NCI-H1092 treated with DMSO at 0.1 percent for 48 hours (cell line): ENCODE data around the gene TULP1.

Experiments
- DNase-seq: peaks from one replicate; lab custom pipeline; 2025; lab: John Stamatoyannopoulos, UW

Gene TULP1

GRCh38 chr6:35465646-35466045, 47.0 kb downstream of the TULP1 start:
- no peak for DNase-seq

GRCh38 chr6:35463292-35463691, 49.4 kb downstream of the TULP1 start:
- no peak for DNase-seq

- no peak for DNase-seq
Observed at GRCh38 chr6:35461270-35461669, 51.4 kb downstream of the TULP1 start.

GRCh38 chr6:35457907-35458306, 54.8 kb downstream of the TULP1 start:
- DNase-seq: no peak

GRCh38 chr6:35454391-35455110, 58.1 kb downstream of the TULP1 start:
- no peak for DNase-seq

- no peak for DNase-seq
Observed at GRCh38 chr6:35453236-35453635, 59.5 kb downstream of the TULP1 start.

GRCh38 chr6:35452183-35453090, 60.3 kb downstream of the TULP1 start, which contains the start of gene FANCE:
FANCE (plus strand) TSS chr6:35452338; CDS start chr6:35452546, 208 bp downstream.
- peak; percentile 72 for DNase-seq

GRCh38 chr6:35451354-35452182, 61.1 kb downstream of the TULP1 start:
- DNase-seq: no peak

- DNase-seq: peak; percentile 74
Observed at GRCh38 chr6:35449287-35449881, 63.3 kb downstream of the TULP1 start.

GRCh38 chr6:35448191-35448590, 64.5 kb downstream of the TULP1 start:
- no peak for DNase-seq
